ENCODE results near the gene SH3RF3. TPM values are rescaled to one million over a fixed set of nuclear protein-coding genes. Genes with fewer than 3 reads are reported as not detected.

The SH3RF3 gene
- total and polyA plus RNA-seq, 9 of the 15 experiments (the other 6 are each of a cell fraction or from before 2014, with no cell fraction given), result 0.02 TPM; not detected in 8

DNA sequence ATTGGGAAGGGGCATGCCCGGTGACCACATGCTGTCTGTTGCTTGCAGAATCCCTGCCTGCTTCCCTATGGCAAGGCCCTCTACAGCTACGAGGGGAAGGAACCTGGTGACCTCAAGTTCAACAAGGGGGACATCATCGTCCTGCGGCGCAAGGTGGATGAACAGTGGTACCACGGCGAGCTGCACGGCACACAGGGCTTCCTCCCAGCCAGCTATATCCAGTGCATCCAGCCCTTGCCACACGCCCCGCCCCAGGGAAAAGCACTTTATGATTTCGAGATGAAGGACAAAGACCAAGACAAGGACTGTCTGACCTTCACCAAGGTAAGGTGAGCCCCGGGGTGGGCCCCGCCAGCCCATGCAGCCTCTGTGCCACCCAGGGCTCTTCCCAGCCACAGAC is 218.6 kb downstream of the SH3RF3 start:
- Histone ChIP-seq H3K27me3 (ENCODE audit: control insufficient read depth in 2 of 2, insufficient read depth in 2 of 2, low read length in 2 of 2) (peaks cover 12 to 58% of the 10 kb centered on the region in 2 experiments; a peak in 3 of 5 replicates), H3K9ac (ENCODE audit: insufficient read depth in 1 of 2, low read depth in 2 of 2, low read length in 2 of 2) (no peak overlapping the region), H3K9me3 (replicated peaks; ENCODE audit: control insufficient read depth, insufficient read depth, low read depth, low read length) (no peaks in the 10 kb centered on the region), H4K20me1 (replicated peaks; ENCODE audit: control insufficient read depth, insufficient read depth, low read length) (0 out of 2 replicates have a peak, but pooled peaks cover 4% of the 10 kb centered on the region), H3K27ac (ENCODE audit: extremely low read depth, low read depth, low read length) (no peak overlapping the region), H3K79me2 (ENCODE audit: control insufficient read depth, insufficient read depth, low read length) (no peaks in the 10 kb centered on the region), H3K4me3 (no peak overlapping the region), H3K4me1 (replicated peaks in 1 of 2; ENCODE audit: control insufficient read depth in 2 of 2, insufficient read depth in 2 of 2, low read length in 2 of 2) (no peaks in the 10 kb centered on the region), H2AFZ (ENCODE audit: low read depth, low read length) (no peak overlapping the region), H3K36me3 (ENCODE audit: control insufficient read depth, insufficient read depth, low read length) (no peaks in the 10 kb centered on the region), H3K9me1 (ENCODE audit: control insufficient read depth, insufficient read depth, low read length) (no peaks in the 10 kb centered on the region), H3K4me2 (ENCODE audit: insufficient read depth, low read length) (no peak overlapping the region)
- ChIA-PET POLR2A (no interaction called here), CTCF (ENCODE audit: low intra/inter-chr PET ratio) (no interaction called here)
- no TSS peak for BruUV-seq (replicated peaks)
- in situ Hi-C loops (cut with MboI), result no loop called here
- ATAC-seq (no peak), DNase-seq (ENCODE audit: extremely low read depth in 1 of 4, low spot score in 3 of 4) (no peak), FAIRE-seq (no peak)
- intact Hi-C loops (cut with micrococcal nuclease), result no loop called here
- WGBS (ENCODE audit: insufficient coverage, low coverage, missing lambda C conversion rate), result under 1% methylated on average over 13 of the region's 13 CpGs
- TF ChIP-seq, protein P1, sequence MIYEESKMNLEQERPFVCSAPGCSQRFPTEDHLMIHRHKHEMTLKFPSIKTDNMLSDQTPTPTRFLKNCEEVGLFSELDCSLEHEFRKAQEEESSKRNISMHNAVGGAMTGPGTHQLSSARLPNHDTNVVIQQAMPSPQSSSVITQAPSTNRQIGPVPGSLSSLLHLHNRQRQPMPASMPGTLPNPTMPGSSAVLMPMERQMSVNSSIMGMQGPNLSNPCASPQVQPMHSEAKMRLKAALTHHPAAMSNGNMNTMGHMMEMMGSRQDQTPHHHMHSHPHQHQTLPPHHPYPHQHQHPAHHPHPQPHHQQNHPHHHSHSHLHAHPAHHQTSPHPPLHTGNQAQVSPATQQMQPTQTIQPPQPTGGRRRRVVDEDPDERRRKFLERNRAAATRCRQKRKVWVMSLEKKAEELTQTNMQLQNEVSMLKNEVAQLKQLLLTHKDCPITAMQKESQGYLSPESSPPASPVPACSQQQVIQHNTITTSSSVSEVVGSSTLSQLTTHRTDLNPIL (CRISPR knock-in tag; IDR thresholded peaks at IDR 0.05), result no peak
- TF ChIP-seq TAF1 (IDR thresholded peaks at IDR 0.05; ENCODE audit: control insufficient read depth, extremely low read depth, insufficient read depth, low read length, severe bottlenecking) (no peak), KDM2B (CRISPR knock-in tag; IDR thresholded peaks at IDR 0.05) (no peak), TAL1 (IDR thresholded peaks at IDR 0.05) (no peak), SMARCA4 (IDR thresholded peaks at IDR 0.05) (no peak), ZBTB7A (IDR thresholded peaks at IDR 0.05; ENCODE audit: borderline replicate concordance, control insufficient read depth, low read depth, low read length) (no peak), RBBP5 (IDR thresholded peaks at IDR 0.05; ENCODE audit: borderline replicate concordance, insufficient read depth, low read length, poor library complexity, severe bottlenecking) (no peak), ZNF785 (CRISPR knock-in tag; IDR thresholded peaks at IDR 0.05) (no peak), ZNF224 (CRISPR knock-in tag; IDR thresholded peaks at IDR 0.05) (no peak), ZNF561 (CRISPR knock-in tag; conservative IDR thresholded peaks at IDR 0.05) (no peak)
- TF ChIP-seq, protein P2, sequence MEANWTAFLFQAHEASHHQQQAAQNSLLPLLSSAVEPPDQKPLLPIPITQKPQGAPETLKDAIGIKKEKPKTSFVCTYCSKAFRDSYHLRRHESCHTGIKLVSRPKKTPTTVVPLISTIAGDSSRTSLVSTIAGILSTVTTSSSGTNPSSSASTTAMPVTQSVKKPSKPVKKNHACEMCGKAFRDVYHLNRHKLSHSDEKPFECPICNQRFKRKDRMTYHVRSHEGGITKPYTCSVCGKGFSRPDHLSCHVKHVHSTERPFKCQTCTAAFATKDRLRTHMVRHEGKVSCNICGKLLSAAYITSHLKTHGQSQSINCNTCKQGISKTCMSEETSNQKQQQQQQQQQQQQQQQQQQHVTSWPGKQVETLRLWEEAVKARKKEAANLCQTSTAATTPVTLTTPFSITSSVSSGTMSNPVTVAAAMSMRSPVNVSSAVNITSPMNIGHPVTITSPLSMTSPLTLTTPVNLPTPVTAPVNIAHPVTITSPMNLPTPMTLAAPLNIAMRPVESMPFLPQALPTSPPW (CRISPR knock-in tag; IDR thresholded peaks at IDR 0.05), result no peak
- TF ChIP-seq, protein P3, sequence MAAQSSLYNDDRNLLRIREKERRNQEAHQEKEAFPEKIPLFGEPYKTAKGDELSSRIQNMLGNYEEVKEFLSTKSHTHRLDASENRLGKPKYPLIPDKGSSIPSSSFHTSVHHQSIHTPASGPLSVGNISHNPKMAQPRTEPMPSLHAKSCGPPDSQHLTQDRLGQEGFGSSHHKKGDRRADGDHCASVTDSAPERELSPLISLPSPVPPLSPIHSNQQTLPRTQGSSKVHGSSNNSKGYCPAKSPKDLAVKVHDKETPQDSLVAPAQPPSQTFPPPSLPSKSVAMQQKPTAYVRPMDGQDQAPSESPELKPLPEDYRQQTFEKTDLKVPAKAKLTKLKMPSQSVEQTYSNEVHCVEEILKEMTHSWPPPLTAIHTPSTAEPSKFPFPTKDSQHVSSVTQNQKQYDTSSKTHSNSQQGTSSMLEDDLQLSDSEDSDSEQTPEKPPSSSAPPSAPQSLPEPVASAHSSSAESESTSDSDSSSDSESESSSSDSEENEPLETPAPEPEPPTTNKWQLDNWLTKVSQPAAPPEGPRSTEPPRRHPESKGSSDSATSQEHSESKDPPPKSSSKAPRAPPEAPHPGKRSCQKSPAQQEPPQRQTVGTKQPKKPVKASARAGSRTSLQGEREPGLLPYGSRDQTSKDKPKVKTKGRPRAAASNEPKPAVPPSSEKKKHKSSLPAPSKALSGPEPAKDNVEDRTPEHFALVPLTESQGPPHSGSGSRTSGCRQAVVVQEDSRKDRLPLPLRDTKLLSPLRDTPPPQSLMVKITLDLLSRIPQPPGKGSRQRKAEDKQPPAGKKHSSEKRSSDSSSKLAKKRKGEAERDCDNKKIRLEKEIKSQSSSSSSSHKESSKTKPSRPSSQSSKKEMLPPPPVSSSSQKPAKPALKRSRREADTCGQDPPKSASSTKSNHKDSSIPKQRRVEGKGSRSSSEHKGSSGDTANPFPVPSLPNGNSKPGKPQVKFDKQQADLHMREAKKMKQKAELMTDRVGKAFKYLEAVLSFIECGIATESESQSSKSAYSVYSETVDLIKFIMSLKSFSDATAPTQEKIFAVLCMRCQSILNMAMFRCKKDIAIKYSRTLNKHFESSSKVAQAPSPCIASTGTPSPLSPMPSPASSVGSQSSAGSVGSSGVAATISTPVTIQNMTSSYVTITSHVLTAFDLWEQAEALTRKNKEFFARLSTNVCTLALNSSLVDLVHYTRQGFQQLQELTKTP (IDR thresholded peaks at IDR 0.05; ENCODE audit: low read depth in 1 of 2, partially characterized antibody in 2 of 2), result no peak
- TF ChIP-seq, protein P4, sequence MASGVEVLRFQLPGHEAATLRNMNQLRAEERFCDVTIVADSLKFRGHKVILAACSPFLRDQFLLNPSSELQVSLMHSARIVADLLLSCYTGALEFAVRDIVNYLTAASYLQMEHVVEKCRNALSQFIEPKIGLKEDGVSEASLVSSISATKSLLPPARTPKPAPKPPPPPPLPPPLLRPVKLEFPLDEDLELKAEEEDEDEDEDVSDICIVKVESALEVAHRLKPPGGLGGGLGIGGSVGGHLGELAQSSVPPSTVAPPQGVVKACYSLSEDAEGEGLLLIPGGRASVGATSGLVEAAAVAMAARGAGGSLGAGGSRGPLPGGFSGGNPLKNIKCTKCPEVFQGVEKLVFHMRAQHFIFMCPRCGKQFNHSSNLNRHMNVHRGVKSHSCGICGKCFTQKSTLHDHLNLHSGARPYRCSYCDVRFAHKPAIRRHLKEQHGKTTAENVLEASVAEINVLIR (CRISPR knock-in tag; IDR thresholded peaks at IDR 0.05), result no peak
